Stimulated activated CD8-positive, alpha-beta memory T cell treated with anti-CD3 and anti-CD28 coated beads, Interleukin-4, amount 100 ng/mL, for 4 hours (primary cell): ENCODE measurements around the gene EPHB1.
"Not testable (repeated sequence)": the region's sequence is repeated elsewhere in the genome, so short reads cannot be mapped to it uniquely, and the experiment has no call there.

Source experiments
- DNase-seq, 2 donors: peaks; one replicate each; pipeline ENCODE4 v3.0.0-alpha.2; 2020; ENCODE audit warnings: low read depth in 2 of 2, low spot score in 1 of 2

Gene EPHB1

DNA sequence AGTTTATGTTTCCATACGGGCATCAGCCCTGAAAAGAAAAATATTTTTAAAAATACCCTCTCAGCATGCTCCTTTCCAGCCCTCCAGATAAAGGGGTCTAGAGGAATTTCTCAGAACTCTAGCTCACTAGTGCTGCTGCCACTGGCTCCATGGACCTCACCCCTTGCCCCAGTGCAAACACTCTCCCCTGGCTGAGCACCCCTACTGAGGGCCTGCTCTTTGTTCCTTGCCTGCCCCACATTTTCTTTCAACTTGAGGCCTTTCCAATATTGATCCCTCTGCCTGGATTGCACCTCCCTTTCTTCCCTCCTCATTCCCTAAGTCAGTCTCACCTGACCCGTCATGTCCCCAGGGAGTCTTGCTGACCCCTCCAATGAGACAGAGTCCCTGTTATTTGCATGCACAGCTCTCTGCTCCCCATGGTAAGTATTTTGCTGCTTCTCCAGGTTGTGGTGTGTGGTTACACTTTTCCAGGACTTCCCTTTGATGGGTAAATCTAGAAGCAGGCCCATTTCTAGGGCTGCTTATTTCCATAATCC is 196.5 kb downstream of the EPHB1 start:
- DNase-seq, result no peak

DNA sequence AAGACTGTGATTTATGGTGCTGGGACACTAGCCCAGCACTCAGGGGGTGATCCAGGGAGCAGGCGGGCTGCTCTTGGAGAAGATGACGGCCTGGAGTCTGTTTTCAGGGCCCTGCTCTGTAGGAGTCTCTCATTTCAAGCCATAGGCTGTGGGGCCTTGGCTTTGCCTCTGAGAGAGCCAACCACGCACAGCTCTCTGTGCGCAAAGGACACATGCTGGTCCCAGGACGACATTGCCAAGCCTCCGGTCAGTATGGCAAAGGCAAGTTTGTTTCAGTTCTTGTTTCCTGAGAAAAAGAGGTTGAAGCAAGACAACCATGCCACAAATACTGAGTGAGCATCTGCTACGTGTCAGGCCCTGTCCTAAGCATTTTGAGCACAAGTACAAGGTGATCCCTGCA is 197.1 kb downstream of the EPHB1 start:
- no peak for DNase-seq

DNA sequence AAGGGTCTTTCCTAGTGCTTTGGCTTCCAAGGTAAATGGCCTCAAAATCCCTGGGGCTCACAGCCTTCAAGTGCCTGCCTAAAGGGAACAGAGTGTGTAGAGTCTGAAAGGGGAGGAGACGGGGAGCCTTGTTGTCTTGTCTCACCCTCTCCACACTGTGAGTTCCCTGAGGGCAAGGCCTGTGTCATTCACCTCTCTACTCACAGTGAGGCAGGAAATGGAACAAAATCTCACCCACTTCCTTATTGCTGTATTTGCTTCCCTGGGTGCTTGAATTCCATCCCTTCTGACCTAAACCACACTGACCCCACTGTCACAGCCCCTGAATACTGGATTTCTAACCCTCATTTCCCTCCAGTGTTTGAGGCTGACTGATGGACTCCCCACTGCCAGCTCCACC is 197.5 kb downstream of the EPHB1 start:
- DNase-seq, result no peak

GRCh38 chr3:134993011-134993410 is 198.0 kb downstream of the EPHB1 start:
- no peak for DNase-seq

GRCh38 chr3:134998158-134998557 is 203.1 kb downstream of the EPHB1 start:
- no peak for DNase-seq

DNA sequence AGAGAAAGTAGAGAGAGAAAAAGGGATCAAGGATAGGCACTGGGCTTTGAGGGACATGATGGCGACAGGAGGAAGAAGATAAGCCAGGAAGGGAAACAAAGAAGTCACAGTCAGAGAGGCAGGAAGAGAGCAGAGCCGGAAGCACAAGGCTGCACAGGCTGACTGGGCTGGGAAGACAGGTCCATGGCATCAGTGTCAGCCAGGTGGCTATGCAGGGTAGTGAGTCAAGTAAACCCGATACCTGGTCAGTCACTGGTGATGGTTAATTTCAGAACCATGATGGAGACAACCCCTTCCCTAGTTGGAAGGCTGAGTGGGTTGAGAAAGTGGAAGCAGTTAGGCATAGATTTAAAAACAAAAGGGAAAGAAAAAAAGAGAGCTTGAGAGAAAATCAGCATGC is 203.8 kb downstream of the EPHB1 start:
- no peak for DNase-seq

DNA sequence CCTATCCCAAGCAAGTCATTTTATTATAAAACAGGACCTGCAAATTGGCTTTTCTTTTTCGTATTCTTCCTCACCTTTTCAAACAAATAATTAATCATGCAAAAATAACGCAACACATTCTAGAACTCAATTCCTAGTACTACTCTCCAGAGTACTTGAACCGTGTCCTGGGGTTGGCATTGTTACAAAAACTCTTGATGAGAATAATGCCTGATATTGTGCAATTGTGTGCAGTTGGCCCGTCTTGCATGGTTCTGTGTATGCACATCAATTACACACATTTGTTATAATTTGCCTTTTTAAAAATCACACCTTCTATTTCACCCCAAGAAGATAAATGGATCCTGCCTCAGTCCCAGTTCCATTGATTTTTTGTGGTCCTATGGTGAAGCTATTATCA is 205.4 kb downstream of the EPHB1 start:
- no peak for DNase-seq

- not testable (repeated sequence) for DNase-seq
Measured at GRCh38 chr3:135005616-135006015, 210.6 kb downstream of the EPHB1 start.

DNA sequence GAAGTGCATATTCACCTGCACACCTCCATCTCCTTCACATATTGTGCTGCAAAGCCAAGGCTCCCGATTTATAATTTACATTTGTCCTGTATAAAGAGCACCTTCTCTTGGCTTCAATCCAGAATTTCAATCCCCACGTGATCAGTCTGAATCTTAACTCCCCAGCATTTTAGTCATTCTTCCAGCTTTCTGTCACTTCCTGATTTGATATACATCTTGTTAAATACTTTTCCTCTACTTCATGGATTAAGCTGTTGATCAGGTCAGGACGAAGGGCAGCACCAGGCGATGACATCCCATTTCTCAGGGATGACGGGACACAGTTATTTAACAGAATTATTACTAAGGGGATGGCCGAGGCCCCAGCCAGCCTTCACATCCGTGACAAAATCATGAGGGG is 212.5 kb downstream of the EPHB1 start:
- DNase-seq, result no peak

DNA sequence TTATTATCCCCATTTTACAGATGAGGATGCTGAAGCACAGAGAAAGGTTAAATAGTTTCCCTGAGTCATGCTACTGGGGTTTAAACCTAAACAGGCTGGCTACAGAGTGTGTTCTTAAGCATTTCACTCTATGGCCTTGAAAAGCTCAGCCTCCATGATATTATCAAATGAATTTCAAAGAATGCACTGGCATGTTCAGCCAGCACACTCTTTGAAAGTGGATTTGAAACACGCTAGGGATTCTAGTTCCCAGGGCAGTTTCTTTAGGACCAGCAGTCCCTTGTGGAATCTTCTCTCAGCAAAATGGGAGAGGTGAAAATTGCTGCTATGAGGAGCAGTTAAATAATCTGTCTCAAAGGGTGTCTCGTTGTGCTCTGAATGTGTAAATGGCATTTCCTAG is 213.3 kb downstream of the EPHB1 start:
- DNase-seq, result no peak

GRCh38 chr3:135009014-135009413 is 214.0 kb downstream of the EPHB1 start:
- DNase-seq, result no peak

GRCh38 chr3:135012101-135012500 is 217.0 kb downstream of the EPHB1 start:
- no peak for DNase-seq

DNA sequence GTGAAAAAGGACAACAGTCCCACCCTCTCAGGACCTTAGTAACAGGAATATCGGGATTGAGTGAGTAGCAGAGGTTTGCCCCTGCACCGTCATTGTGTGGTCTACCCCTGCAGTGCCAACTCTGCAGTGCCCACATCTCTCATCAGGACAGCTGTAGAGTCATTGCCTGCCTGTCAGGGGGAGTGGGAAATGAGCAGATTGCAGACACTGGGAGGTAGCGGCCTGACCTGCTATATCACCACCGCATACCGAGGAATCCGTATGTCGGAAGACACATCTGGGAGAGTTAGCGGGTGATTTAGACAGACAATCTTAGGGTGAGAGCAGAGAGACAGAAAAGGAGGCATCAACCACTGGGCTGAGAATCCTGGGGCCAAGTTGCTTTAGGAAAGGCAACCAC is 218.1 kb downstream of the EPHB1 start:
- no peak for DNase-seq

- DNase-seq, result no peak
Measured at GRCh38 chr3:135014566-135014965, 219.5 kb downstream of the EPHB1 start.

DNA sequence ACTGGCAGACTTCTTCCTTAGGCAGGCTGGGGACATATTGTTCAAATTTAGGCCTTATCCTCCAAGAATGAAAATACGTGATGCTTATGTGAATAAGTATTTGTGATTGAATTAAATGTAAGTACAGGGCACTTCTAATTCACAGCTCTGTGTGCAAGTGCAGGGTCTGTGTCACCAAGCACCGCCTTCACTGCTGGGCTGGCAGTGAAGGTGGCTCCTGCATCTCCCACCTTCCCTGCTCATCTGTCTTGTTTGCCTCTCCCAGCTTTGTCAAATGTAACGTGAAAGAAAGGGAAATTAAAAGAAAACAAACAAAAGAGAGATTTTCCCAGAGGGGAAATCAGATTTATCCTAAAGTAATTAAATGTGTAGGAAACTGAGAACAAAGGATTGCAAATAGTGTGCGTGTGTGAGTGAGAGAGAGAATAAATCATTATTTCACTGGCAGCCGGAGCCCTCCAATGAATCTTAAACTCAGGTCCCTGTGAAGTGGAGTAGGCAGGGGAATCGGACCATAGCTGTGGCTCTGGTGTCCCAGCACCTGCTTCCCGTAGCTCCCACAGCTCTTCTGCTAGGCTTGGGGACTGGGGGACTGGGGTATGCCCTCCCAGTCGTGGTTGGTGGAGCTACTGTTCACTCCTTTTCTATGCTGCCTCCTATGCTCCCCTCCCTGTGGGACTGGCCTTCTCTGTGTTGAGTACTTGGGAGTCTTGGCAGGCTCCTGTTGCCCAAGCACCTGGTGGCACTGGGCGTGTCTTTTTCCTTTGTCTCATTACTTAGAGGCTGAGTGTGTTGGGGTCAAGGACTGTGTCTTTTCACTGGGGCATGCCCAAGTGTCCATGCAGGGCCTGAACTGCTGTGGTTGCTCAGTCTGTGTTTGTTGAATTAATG is 222.2 kb downstream of the EPHB1 start:
- DNase-seq, result no peak

- DNase-seq, result no peak
Measured at GRCh38 chr3:135018149-135018923, 223.3 kb downstream of the EPHB1 start.

DNA sequence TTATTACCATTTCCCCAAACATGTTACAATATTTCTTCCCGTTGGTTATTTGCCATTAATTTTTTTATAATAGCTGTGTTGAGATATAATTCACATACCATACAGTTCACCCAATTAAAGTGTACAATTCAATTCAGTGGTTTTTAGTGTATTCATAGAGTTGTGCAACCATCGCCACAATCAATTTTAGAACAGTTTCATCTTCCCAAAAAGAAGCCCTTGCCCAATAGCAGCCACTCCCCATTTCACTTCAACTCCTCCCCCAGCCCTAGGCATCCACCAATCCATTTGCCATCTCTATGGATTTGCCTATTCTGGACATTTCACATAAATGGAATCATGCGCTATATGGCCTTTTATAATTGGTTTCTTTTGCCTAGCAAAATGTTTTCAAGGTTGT is 225.1 kb downstream of the EPHB1 start:
- no peak for DNase-seq

- no peak for DNase-seq
Measured at GRCh38 chr3:135023996-135024658, 229.1 kb downstream of the EPHB1 start.

GRCh38 chr3:135030768-135031615 is 235.9 kb downstream of the EPHB1 start:
- DNase-seq, result not testable (repeated sequence)

DNA sequence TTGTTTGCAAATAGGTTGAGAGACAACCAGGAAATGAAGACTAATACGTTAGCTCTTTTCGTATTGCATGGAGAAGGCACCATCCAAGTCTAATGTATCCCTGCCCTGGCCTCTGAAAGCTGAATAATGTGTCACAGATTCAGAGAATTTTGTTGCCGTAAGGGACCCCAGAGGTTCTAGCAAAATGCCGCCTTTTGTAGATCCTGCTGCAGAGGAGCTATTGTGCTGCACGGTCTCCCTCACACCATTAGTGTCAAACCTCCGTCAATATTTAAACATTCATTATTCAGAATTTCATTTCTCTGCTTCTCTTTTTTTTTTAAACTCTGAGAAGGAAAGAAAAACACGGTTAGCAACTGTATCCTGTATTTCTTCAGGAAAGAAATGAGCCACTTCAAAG is 238.7 kb downstream of the EPHB1 start:
- DNase-seq, result no peak
